SK-N-SH (cell line): ENCODE results near the gene UTP11. TPM values are rescaled to one million over a fixed set of nuclear protein-coding genes. Genes with fewer than 3 reads are reported as not detected.
"Not testable (repeated sequence)": the region's sequence is repeated elsewhere in the genome, so short reads cannot be mapped to it uniquely, and the experiment has no call there.

Experiments
- CTCF ChIA-PET: fragments of 300-600, 350-600 bp; formaldehyde crosslinking; extraction: SDS; loops from one replicate; lab custom pipeline; 2021; lab: Yijun Ruan, JAX
- POLR2A ChIA-PET: fragments of 350-600 bp; sonication (Branson Sonifier 250); formaldehyde crosslinking; extraction: SDS; loops from one replicate; lab custom pipeline; 2020; ENCODE audit warnings: antibody characterized with exemption, inconsistent platforms; lab: Yijun Ruan, JAX
- DNase-seq: peaks from one replicate; pipeline ENCODE4 v3.0.0; 2012
- H2AFZ ChIP-seq: fragments of 200-600 bp; sonication (generic); 2 replicates; pipeline ENCODE4 v1.8.1; 2016; ENCODE audit warnings: antibody characterized with exemption, mild to moderate bottlenecking, low read depth
- H3F3A ChIP-seq: fragments of 200-600 bp; sonication (generic); replicated peaks from 2 replicates; pipeline ENCODE3; 2016; ENCODE audit warnings: antibody characterized with exemption, mild to moderate bottlenecking; ENCODE audit not compliant: insufficient read depth
- H3K27ac ChIP-seq, 2 experiments: fragments of 200-500 bp in 1 of 2; fragments of 200-600 bp in 1 of 2; sonication (Bioruptor generic) in 1 of 2; sonication (generic), shearing (Covaris generic) in 1 of 2; 2 replicates each; pipeline versions ENCODE4 v1.5.1 to v1.6.1; 2014 to 2016; ENCODE audit warnings: low read depth in 2 of 2, inconsistent platforms in 1 of 2, low read length in 1 of 2, mild to moderate bottlenecking in 1 of 2, mixed read lengths in 1 of 2
- H3K27me3 ChIP-seq: fragments of 200-600 bp; sonication (generic), shearing (Covaris generic); 2 replicates; pipeline ENCODE4 v1.6.1; 2016; ENCODE audit warnings: mixed run types; ENCODE audit not compliant: insufficient read depth
- H3K36me3 ChIP-seq, 2 experiments: fragments of 200-500 bp in 1 of 2; fragments of 200-600 bp in 1 of 2; sonication (Bioruptor generic) in 1 of 2; sonication (generic) in 1 of 2; replicated peaks in 1 of 2; 2 replicates each; pipeline versions ENCODE3 to v1.5.1; 2014 to 2016; ENCODE audit warnings: low read length in 1 of 2, mild to moderate bottlenecking in 1 of 2; ENCODE audit not compliant: insufficient read depth in 2 of 2, control insufficient read depth in 1 of 2
- H3K4me1 ChIP-seq, 2 experiments: fragments of 200-500 bp in 1 of 2; fragments of 200-600 bp in 1 of 2; sonication (Bioruptor generic) in 1 of 2; sonication (generic), shearing (Covaris generic) in 1 of 2; 2 replicates each; pipeline versions ENCODE4 v1.5.1 to v1.6.1; 2014 to 2016; ENCODE audit warnings: low read depth in 1 of 2, low read length in 1 of 2, mixed run types in 1 of 2; ENCODE audit not compliant: insufficient read depth in 2 of 2, control insufficient read depth in 1 of 2
- H3K4me2 ChIP-seq: fragments of 200-600 bp; sonication (generic), shearing (Covaris generic); 2 replicates; pipeline ENCODE4 v1.6.1; 2017; ENCODE audit warnings: mixed run types
- H3K4me3 ChIP-seq, 2 experiments: fragments of 200-500 bp in 1 of 2; fragments of 200-600 bp in 1 of 2; sonication (Bioruptor generic) in 1 of 2; sonication (generic), shearing (Covaris generic) in 1 of 2; 2 replicates each; pipeline versions ENCODE4 v1.5.1 to v1.8.1; 2014 to 2016; ENCODE audit warnings: low read depth in 2 of 2, inconsistent platforms in 1 of 2, low read length in 1 of 2, mild to moderate bottlenecking in 1 of 2, mixed read lengths in 1 of 2, moderate library complexity in 1 of 2
- H3K79me2 ChIP-seq: fragments of 200-600 bp; sonication (generic); 2 replicates; pipeline ENCODE4 v1.8.1; 2017; ENCODE audit warnings: mild to moderate bottlenecking; ENCODE audit not compliant: insufficient read depth
- H3K9ac ChIP-seq: fragments of 200-600 bp; sonication (generic); 2 replicates; pipeline ENCODE4 v1.6.1; 2017; ENCODE audit warnings: mixed run types
- H3K9me2 ChIP-seq: fragments of 200-600 bp; sonication (generic); 2 replicates; pipeline ENCODE4 v1.6.1; 2017; ENCODE audit warnings: mixed run types
- H3K9me3 ChIP-seq: fragments of 200-600 bp; sonication (generic); 2 replicates; pipeline ENCODE4 v1.6.1; 2017; ENCODE audit warnings: mixed run types, mild to moderate bottlenecking, moderate library complexity
- H4K20me1 ChIP-seq: fragments of 200-600 bp; sonication (generic); 2 replicates; pipeline ENCODE4 v1.6.1; 2017; ENCODE audit warnings: mild to moderate bottlenecking, mixed run types; ENCODE audit not compliant: insufficient read depth
- EZH2phosphoT487 ChIP-seq: fragments of 200-600 bp; sonication (generic); IDR thresholded peaks from 2 replicates; pipeline ENCODE4 v1.6.1; 2017; ENCODE audit warnings: low read depth, mixed run types, mild to moderate bottlenecking, antibody characterized with exemption, moderate library complexity, borderline replicate concordance
- FOSL2 ChIP-seq: IDR thresholded peaks from 2 replicates; pipeline ENCODE4 v1.4.0; 2012; ENCODE audit warnings: low read depth, mild to moderate bottlenecking, moderate library complexity, borderline replicate concordance
- FOXM1 ChIP-seq: IDR thresholded peaks from 2 replicates; pipeline ENCODE4 v1.4.0; 2012; ENCODE audit warnings: low read depth, mild to moderate bottlenecking
- GATA2 ChIP-seq: sonication (generic); formaldehyde crosslinking; IDR thresholded peaks from 2 replicates; pipeline ENCODE4 v1.5.0; 2020; ENCODE audit warnings: mild to moderate bottlenecking, missing genetic modification reagents
- IRF3 ChIP-seq: fragments of 150-350 bp; IDR thresholded peaks from 2 replicates; pipeline ENCODE4 v1.6.1; 2016; ENCODE audit warnings: mild to moderate bottlenecking, low read depth, low read length
- MEF2A ChIP-seq: IDR thresholded peaks from 2 replicates; pipeline ENCODE4 v1.4.0; 2012; ENCODE audit warnings: low read depth, borderline replicate concordance
- MXI1 ChIP-seq: IDR thresholded peaks from 2 replicates; pipeline ENCODE4 v1.6.1; 2012; ENCODE audit warnings: mild to moderate bottlenecking, low read depth, low read length, improper control_type of control experiment
- NRF1 ChIP-seq: IDR thresholded peaks from 2 replicates; pipeline ENCODE4 v1.6.1; 2012; ENCODE audit warnings: low read depth, mild to moderate bottlenecking, low read length
- POLR2AphosphoS5 ChIP-seq: IDR thresholded peaks from 2 replicates; pipeline ENCODE4 v1.6.1; 2012; ENCODE audit warnings: low read depth, low read length
- RCOR1 ChIP-seq: fragments of 150-350 bp; IDR thresholded peaks from 2 replicates; pipeline ENCODE4 v1.6.1; 2017; ENCODE audit warnings: antibody characterized with exemption, low read length
- REST ChIP-seq: IDR thresholded peaks from 2 replicates; pipeline ENCODE4 v1.6.1; 2012; ENCODE audit warnings: mild to moderate bottlenecking, low read depth, low read length, moderate library complexity
- RFX5 ChIP-seq: IDR thresholded peaks from 2 replicates; pipeline ENCODE4 v1.6.1; 2012; ENCODE audit warnings: mild to moderate bottlenecking, improper control_type of control experiment, low read length
- SIN3A ChIP-seq: IDR thresholded peaks from 2 replicates; pipeline ENCODE4 v1.6.1; 2012; ENCODE audit warnings: low read depth, mild to moderate bottlenecking, low read length, moderate library complexity, borderline replicate concordance
- TAF1 ChIP-seq: IDR thresholded peaks from 2 replicates; pipeline ENCODE4 v1.6.1; 2012; ENCODE audit warnings: low read depth, mild to moderate bottlenecking, low read length, moderate library complexity, borderline replicate concordance
- TEAD4 ChIP-seq: IDR thresholded peaks from 2 replicates; pipeline ENCODE4 v1.4.0; 2012; ENCODE audit warnings: mild to moderate bottlenecking, borderline replicate concordance; ENCODE audit not compliant: insufficient read depth
- USF2 ChIP-seq: fragments of 150-350 bp; IDR thresholded peaks from 2 replicates; pipeline ENCODE4 v1.6.1; 2017; ENCODE audit warnings: antibody characterized with exemption, low read length, low read depth, borderline replicate concordance
- YY1 ChIP-seq: IDR thresholded peaks from 2 replicates; pipeline ENCODE4 v1.4.0; 2012; ENCODE audit warnings: low read depth, mild to moderate bottlenecking
- WGBS: methylation state at CpG from one replicate; pipeline ENCODE4 v1.1.6; 2017; ENCODE audit warnings: low lambda C conversion rate; 5-methylcytosine and 5-hydroxymethylcytosine counted together
- polyA plus RNA-seq, 3 experiments: library from polyadenylated mRNA; depleted of rRNA; stranded (reverse); fragments of >200 nt; gene quantifications; 2 replicates each; pipeline ENCODE4 v1.2.3, GENCODE V29; 2012

UTP11 gene
- polyA plus RNA-seq, 1 of the 3 experiments (the other 2 are of a cell fraction) = 26.8 TPM

- H3K4me2 ChIP-seq = no peak overlapping the region
- DNase-seq = no peak
- H3K4me3 ChIP-seq = no peak overlapping the region
- no peak overlapping the region for H2AFZ ChIP-seq
- H3K27me3 ChIP-seq = no peaks in the 10 kb centered on the region
- 0 out of 2 replicates have a peak, but pooled peaks cover 5% of the 10 kb centered on the region for H3K79me2 ChIP-seq
- no peaks in the 10 kb centered on the region for H4K20me1 ChIP-seq
- no peak for TF ChIP-seq TEAD4
- TF ChIP-seq YY1 = no peak
- TF ChIP-seq EZH2phosphoT487 = no peak
- TF ChIP-seq FOSL2 = no peak
- TF ChIP-seq, all 33 proteins: peak for 0
- Histone ChIP-seq H3K9me3 (no peaks in the 10 kb centered on the region), H3K9ac (no peak overlapping the region), H3K4me1 (no peaks in the 10 kb centered on the region), H3K9me2 (no peaks in the 10 kb centered on the region), H3K27ac (no peak overlapping the region), H3F3A (peaks cover 5% of the 10 kb centered on the region), H3K36me3 (peaks cover 26 to 50% of the 10 kb centered on the region in 2 experiments)
- CTCF ChIA-PET = no interaction called here
- POLR2A ChIA-PET = no interaction called here
- 94% methylated on average over 3 of the region's 4 CpGs for WGBS
These were observed 47.2 kb upstream of the UTP11 start for GRCh38 chr1:37965301-37965700.

GRCh38 chr1:37973684-37974083, 38.9 kb upstream of the UTP11 start:
- H3K4me1 ChIP-seq, H3K4me2 ChIP-seq, H3K9me3 ChIP-seq, H3K9me2 ChIP-seq, CTCF ChIA-PET, H3K9ac ChIP-seq, H2AFZ ChIP-seq, DNase-seq, H3K27me3 ChIP-seq, H4K20me1 ChIP-seq, H3K4me3 ChIP-seq, POLR2A ChIA-PET, H3K27ac ChIP-seq: not testable (repeated sequence)
- 94% methylated on average over 5 of the region's 5 CpGs for whole genome bisulfite sequencing
- peaks cover 37 to 61% of the 10 kb centered on the region in 2 experiments for H3K36me3 ChIP-seq
- H3K79me2 ChIP-seq = peaks cover 33% of the 10 kb centered on the region
- H3F3A ChIP-seq = peaks cover 19% of the 10 kb centered on the region

- no peaks in the 10 kb centered on the region for H3K9me3 ChIP-seq
- no peak overlapping the region for H3K9ac ChIP-seq
- DNase-seq = no peak
- 99% methylated on average over 5 of the region's 5 CpGs for WGBS
- ChIA-PET CTCF (interaction anchor here (1.3 kb wide), 2 partner anchors 15 to 87 kb away, joined by 3 to 4 read pairs; no protein-coding TSS in a partner anchor), POLR2A (no interaction called here)
- 0 out of 4 replicates have a peak overlapping the region, but pooled peaks of 1 of the 2 experiments have one; percentile 7 for H3K27ac ChIP-seq
- H3K27me3 ChIP-seq = no peaks in the 10 kb centered on the region
- H2AFZ ChIP-seq = no peak overlapping the region
- H4K20me1 ChIP-seq = no peaks in the 10 kb centered on the region; the same call in 1 of the 2 replicates
- H3K4me3 ChIP-seq = no peak overlapping the region
- H3K4me2 ChIP-seq = no peak overlapping the region
- peaks cover 19% of the 10 kb centered on the region for H3F3A ChIP-seq
- no peaks in the 10 kb centered on the region for H3K4me1 ChIP-seq
- H3K9me2 ChIP-seq = no peaks in the 10 kb centered on the region
- H3K36me3 ChIP-seq = peaks cover 35 to 60% of the 10 kb centered on the region in 2 experiments
- H3K79me2 ChIP-seq = peaks cover 33% of the 10 kb centered on the region
- no peak for TF ChIP-seq GATA2
- no peak for TF ChIP-seq POLR2AphosphoS5
- no peak for TF ChIP-seq FOXM1
- no peak for TF ChIP-seq TEAD4
- no peak for TF ChIP-seq TAF1
- no peak for TF ChIP-seq RCOR1
- no peak for TF ChIP-seq RFX5
- TF ChIP-seq MXI1 = no peak
- TF ChIP-seq NRF1 = no peak
- TF ChIP-seq SIN3A = no peak
- TF ChIP-seq IRF3 = no peak
- no peak for TF ChIP-seq MEF2A
- TF ChIP-seq USF2 = no peak
- TF ChIP-seq REST = no peak
These were observed 38.0 kb upstream of the UTP11 start for GRCh38 chr1:37974567-37974966.
